Caco-2 (cell line): ENCODE data around the gene CLEC4C. TPM values are rescaled to one million over a fixed set of nuclear protein-coding genes. Genes with fewer than 3 reads are reported as not detected.

Experiments
- BruUV-seq: library from RNA; stranded (reverse); fragments of 400-500 nt; replicated peaks from 2 replicates; lab custom pipeline; 2021; lab: Mats Ljungman, UMichigan
- CTCF ChIA-PET: fragments of 300-600 bp; sonication (Branson Sonifier 250); formaldehyde crosslinking; loops from one replicate; lab custom pipeline; 2022; ENCODE audit warnings: antibody characterized with exemption; lab: Charles Lee
- POLR2A ChIA-PET: fragments of 300-600 bp; sonication (Branson Sonifier 250); formaldehyde crosslinking; loops from one replicate; lab custom pipeline; 2022; ENCODE audit warnings: antibody characterized with exemption; lab: Charles Lee
- DNase-seq, 2 experiments: peaks; one replicate each; pipeline versions ENCODE4 v3.0.0 to v3.0.0-alpha.2; 2020 to 2022
- H3K27me3 ChIP-seq: replicated peaks from 2 replicates; pipeline ENCODE4 v1.6.0; 2011; ENCODE audit warnings: low read length; ENCODE audit not compliant: control insufficient read depth, insufficient read depth
- H3K36me3 ChIP-seq: 2 replicates; pipeline ENCODE4 v1.5.1; 2011; ENCODE audit warnings: low read length; ENCODE audit not compliant: control insufficient read depth, insufficient read depth
- H3K4me1 ChIP-seq: fragments of 250-450 bp; sonication (Bioruptor Pico); 2 replicates; pipeline ENCODE4 v1.5.1; 2020; ENCODE audit warnings: mild to moderate bottlenecking
- H3K4me3 ChIP-seq: 2 replicates; pipeline ENCODE4 v1.5.1; 2011; ENCODE audit warnings: low read depth, mild to moderate bottlenecking, control low read depth, low read length
- H3K9me3 ChIP-seq: fragments of 250-450 bp; sonication (Bioruptor Pico); 2 replicates; pipeline ENCODE4 v1.5.1; 2020; ENCODE audit warnings: mild to moderate bottlenecking, moderate library complexity
- H3K27ac Mint-ChIP-seq: one replicate; pipeline ENCODE4 v1.8.0; 2022; ENCODE audit warnings: mixed read lengths; ENCODE audit not compliant: unreplicated experiment
- H3K27me3 Mint-ChIP-seq: one replicate; pipeline ENCODE4 v1.8.0; 2022; ENCODE audit warnings: mixed read lengths; ENCODE audit not compliant: insufficient read depth, unreplicated experiment
- H3K36me3 Mint-ChIP-seq: one replicate; pipeline ENCODE4 v1.8.0; 2022; ENCODE audit warnings: mild to moderate bottlenecking, mixed read lengths; ENCODE audit not compliant: insufficient read depth, unreplicated experiment
- H3K4me1 Mint-ChIP-seq: one replicate; pipeline ENCODE4 v1.8.0; 2022; ENCODE audit warnings: low read depth, mixed read lengths; ENCODE audit not compliant: unreplicated experiment
- H3K4me3 Mint-ChIP-seq: one replicate; pipeline ENCODE4 v1.8.0; 2022; ENCODE audit warnings: mild to moderate bottlenecking, moderate library complexity, mixed read lengths; ENCODE audit not compliant: unreplicated experiment
- H3K9me3 Mint-ChIP-seq: one replicate; pipeline ENCODE4 v1.8.0; 2022; ENCODE audit warnings: mixed read lengths; ENCODE audit not compliant: unreplicated experiment
- CTCF ChIP-seq, 2 experiments: fragments of 200-600 bp in 1 of 2; IDR thresholded peaks; 1 replicate in 1 of 2; 2 replicates in 1 of 2; pipeline versions ENCODE4 v1.5.1 to v1.8.0; 2011 to 2022; ENCODE audit warnings: antibody characterized with exemption in 1 of 2, control low read depth in 1 of 2, inconsistent platforms in 1 of 2, low read depth in 1 of 2, low read length in 1 of 2, mild to moderate bottlenecking in 1 of 2, moderate library complexity in 1 of 2; ENCODE audit not compliant: insufficient read depth in 1 of 2, severe bottlenecking in 1 of 2, unreplicated experiment in 1 of 2
- intact Hi-C: fragments of 100-400 bp; cut with micrococcal nuclease; formaldehyde crosslinking; loops from one replicate; pipeline ENCODE4 v1.10.0; 2022; ENCODE audit not compliant: unreplicated experiment
- total RNA-seq: library from RNA; stranded (reverse); gene quantifications from 2 replicates; pipeline ENCODE4 v1.2.3, GENCODE V29; 2022

CLEC4C gene
- total RNA-seq, 1 experiment from 2014 or later: not detected

GRCh38 chr12:7681535-7681934, 65.6 kb downstream of the CLEC4C start:
- Mint-ChIP-seq H3K27ac (peak overlapping the region; percentile 25), H3K9me3 (peaks cover 9% of the 10 kb centered on the region), H3K27me3 (no peaks in the 10 kb centered on the region), H3K4me1 (peaks cover 23% of the 10 kb centered on the region), H3K4me3 (no peak overlapping the region), H3K36me3 (no peaks in the 10 kb centered on the region)
- Histone ChIP-seq H3K36me3 (no peaks in the 10 kb centered on the region; the same call in 1 of the 2 replicates), H3K27me3 (no peaks in the 10 kb centered on the region), H3K4me1 (peaks cover 30% of the 10 kb centered on the region), H3K9me3 (no peaks in the 10 kb centered on the region), H3K4me3 (no peak overlapping the region)
- DNase-seq: no peak
- no TSS peak for BruUV-seq
- POLR2A ChIA-PET: no interaction called here
- intact Hi-C loops: no loop called here
- no peak for TF ChIP-seq CTCF (IDR thresholded peaks at IDR 0.05; ENCODE audit: insufficient read depth in 1 of 2, low read depth in 1 of 2, low read length in 1 of 2, severe bottlenecking in 1 of 2, unreplicated experiment in 1 of 2)
- CTCF ChIA-PET: no interaction called here

Other genes with a start within 250 kb of the CLEC4C start
- 0.20 and 1.4 TPM in 2 replicates for gene CD163, start 243.6 kb downstream of the CLEC4C start, total RNA-seq
- not detected in 2 replicates for gene APOBEC1, start 81.5 kb downstream of the CLEC4C start, total RNA-seq
- 0.41 TPM in 1 of 2 replicates, not detected in the other for gene GDF3, start 51.6 kb downstream of the CLEC4C start, total RNA-seq
- gene DPPA3, start 35.9 kb downstream of the CLEC4C start, total RNA-seq: 31.8 and 40.0 TPM in 2 replicates
- gene NANOGNB, start 17.8 kb upstream of the CLEC4C start, total RNA-seq: not detected in 2 replicates
- not detected in 2 replicates for gene NANOG, start 42.0 kb upstream of the CLEC4C start, total RNA-seq
- 129 and 141 TPM in 2 replicates for gene SLC2A14, start 125.5 kb upstream of the CLEC4C start, total RNA-seq
- gene SLC2A3, start 188.8 kb upstream of the CLEC4C start, total RNA-seq: 2,966 and 3,303 TPM in 2 replicates